Fibroblast of skin of scalp (primary cell): Measurements from ENCODE around the gene PRKCE.

Experiments used
- DNase-seq: peaks from one replicate; pipeline ENCODE4 v3.0.0-alpha.2; 2013

PRKCE gene

DNA sequence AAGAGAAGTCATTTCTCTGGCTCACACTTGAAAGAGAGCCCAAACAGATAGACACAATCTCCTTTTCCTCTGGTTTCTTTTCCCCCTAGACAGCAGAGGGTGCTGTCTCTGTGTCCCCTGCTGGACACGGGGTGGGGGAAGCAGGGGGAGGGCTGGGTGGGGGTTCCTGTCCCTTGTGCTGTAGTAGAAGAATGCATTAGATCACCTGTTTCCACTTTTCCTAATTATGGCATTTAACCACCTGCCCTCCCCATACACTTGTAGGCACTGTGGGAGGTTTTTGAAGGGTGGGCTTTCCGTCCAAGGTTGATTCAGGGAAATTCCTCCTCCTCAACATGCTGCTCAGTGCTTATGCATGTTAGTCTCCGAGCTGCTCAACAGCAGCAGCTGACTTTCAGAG, 439.5 kb downstream of the PRKCE start:
- peak; percentile 26 for DNase-seq

DNA sequence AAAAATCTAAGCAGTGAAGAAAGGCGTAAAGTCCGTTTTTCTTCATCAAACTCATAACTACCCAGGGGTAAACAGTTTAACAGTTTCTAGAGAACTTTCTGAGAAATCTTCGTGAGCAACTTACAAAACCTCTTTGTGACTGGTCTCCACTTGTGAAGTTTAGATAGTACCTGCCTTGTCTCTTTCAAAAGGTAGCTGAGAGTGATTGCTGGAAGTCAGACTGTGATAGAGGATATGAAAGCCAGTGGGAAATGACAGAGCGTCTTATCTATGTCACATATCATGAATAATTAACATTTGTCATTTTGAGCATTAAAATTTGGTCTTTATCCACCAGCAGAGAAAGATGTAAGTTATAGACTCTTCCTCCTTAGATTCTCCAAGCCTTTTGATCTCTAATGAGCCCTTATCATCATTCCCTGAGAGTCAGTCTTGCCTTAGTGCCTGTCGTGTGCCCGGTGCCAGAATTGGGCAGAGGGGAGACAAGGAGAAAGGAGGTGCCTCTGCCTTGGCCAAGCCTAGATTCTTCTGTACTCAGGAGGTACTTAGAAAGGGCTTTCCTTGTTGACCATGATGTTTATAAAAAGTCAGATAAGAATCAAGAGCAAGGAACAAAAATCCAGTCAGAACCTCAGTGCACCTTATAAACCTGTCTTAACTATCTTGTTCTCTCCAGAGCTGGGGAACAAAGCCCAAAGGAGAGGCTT, 440.6 kb downstream of the PRKCE start:
- DNase-seq: no peak

DNA sequence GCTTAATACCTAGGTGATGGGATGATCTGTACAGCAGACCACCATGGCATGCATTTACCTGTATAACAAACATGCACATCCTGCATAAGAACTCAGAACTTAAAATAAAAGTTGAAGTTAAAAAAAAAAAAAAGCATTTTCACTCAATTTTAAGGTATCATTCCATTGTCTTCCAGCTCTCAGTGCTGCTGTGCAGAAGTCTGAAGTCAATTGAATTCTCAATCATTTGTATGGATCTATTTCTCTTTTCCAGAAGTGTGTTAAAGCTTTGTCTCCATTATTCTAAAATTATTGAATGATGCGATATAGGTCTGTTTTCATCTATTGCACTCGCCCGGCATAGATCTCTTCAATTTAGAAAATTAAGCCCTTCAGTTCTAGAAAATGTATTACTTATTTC, 443.2 kb downstream of the PRKCE start:
- no peak for DNase-seq

DNA sequence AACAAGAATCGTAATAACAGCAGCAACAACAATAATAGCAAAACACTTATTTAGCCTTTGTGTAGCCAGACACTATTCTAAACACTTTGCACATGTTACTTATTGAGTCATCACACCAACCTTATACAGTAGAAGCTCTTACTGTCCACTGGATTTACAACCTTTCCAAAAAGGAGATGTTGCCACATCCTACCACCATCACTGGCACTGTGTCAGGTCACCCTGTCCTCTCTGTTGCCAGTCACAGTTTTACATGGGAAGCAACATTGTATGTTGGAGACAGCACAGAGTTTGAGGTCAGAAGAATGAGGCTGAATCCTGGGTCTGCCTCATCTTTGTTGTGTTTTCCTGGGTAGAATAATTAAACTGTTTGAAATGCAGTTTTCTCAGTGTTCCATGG, 444.4 kb downstream of the PRKCE start:
- DNase-seq: no peak

DNA sequence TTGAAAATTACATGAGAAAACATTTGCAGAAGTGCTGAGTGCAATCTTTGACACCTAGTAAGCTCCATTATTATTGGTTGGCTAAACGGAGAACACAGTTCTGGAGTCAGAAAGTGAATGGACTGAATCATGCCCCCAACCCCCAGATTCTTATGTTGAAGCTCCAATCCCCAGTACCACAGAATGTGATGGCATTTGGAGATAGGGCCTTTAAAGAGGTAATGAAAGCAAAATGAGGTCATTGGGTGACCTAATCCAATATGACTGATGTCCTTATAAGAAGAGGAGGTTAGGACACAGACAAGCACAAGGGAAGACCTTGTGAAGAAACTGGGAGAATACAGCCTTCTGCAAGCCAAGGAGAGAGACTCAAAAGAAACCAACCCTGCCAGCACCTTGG, 444.8 kb downstream of the PRKCE start:
- no peak for DNase-seq

DNA sequence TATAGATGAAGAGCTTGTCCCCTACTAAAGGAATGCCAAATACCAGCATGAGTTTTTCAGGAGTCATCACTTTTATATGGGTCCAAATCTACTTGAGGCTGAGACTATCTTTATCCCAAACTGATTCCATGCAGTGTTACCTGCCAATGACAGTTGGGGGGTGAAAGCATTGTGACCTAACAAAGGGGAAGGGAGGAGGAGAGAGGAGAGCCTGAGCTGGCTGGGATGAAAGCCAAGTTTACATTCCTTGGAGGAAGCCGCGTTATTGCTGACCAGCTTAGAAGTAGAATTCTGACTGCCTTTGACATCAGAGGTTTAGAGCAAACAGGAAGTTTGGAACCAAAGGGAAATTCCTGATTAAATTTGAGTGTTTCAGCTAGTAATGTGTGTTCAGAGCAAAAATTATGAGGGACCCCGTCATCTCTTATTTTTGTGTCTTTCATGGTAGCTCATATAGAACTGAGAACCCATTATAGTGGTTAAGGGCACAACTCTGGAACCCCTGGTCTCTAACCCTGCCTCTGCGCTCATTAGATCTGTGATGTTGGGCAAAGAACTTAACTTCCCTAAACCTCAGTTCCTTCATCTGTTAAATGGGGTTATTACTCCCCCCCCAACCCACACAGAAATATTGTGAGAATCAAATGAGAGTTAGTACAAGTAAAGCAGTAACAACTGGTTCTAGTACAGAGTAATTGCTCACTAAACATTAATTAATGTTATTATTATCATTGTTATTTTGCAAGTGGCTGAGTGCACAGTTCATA, 446.4 kb downstream of the PRKCE start:
- peak; percentile 96 for DNase-seq

DNA sequence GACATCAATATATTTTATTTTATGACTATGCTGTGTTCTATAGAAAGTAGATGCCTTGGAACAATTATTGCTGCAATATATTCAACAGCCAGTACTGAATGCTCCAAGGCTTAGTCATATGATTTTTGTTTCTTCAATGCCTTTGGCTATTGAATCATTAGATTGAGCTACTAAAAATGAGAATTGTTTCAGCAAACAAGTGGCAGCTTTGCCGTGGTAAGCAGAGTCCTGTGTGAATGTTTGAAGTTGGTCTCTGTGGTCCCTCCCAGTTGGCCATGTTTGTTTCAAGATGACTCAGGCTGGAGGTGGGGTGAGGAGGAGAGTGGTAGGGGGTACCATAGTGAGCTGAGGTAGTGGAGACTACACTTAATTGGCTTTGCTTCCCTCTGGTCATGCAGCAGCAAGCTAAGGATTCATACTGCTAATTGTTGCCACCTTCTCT, 447.2 kb downstream of the PRKCE start:
- DNase-seq: peak; percentile 88

DNA sequence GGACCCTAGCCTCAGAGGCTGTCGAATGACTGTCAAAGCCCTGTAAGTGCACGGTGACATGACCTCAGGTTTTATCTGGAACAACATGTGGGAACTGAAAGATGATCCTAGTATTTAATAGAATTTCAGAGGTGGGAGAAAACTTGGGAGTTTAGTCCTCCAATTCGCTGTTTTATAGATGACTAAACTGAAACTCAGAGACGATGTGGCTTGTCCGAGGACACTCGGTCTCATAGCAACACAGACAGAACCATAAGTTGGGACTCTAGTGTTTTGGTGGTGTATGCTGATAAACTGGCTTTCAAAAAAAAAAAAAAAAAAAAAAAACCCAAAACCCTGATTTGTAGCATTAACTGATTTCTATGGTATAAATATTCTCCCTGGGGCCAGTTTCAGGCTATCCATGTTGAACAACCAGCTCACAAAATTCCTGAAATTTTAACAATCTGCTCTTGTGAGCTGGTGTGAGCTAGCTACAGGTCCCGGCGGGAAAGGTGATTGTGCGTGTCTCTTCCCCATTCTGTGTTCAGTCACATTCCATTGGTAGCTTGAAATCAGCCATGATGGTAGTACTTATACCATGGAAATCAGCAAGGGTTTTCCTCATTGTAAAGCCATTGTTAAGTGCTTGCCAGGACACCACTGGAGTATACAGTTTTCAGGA, 450.2 kb downstream of the PRKCE start:
- DNase-seq: no peak

DNA sequence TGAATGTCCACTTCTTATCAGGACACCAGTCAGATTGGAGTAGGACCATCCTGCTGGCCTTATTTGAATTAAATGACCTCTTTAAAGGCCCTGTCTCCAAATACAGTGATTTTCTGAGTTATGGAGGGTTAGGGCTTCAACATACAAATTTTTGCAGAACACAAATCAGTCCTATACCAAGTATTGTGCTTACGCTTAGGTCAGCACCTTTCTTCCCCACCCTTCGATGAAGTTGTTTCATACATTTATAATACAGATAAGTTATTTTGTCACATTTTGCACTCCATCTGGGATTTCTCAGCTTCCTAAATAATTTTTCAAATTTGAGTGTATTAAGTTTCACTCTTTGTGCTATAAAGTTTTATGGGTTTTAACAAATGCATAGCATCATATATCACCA, 455.2 kb downstream of the PRKCE start:
- DNase-seq: no peak

DNA sequence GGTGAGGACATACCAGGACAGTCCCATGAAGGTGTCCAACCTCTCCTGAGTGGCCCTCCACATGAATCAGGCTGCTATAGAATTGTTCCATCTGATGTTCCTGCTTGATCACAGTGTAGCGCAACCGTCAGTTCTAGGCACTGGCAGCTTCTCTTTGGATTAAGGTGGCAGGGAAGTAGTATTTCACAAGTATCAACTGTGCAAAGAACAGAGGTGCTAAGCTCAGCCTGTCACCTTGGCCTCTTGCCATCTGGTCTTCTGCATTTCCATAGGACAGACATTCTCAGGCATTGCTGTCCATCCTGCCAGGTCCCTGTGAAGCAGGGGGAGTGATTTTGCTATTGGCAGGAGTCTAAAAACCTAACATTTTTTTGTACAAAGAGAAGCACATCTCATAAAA, 463.5 kb downstream of the PRKCE start:
- no peak for DNase-seq

DNA sequence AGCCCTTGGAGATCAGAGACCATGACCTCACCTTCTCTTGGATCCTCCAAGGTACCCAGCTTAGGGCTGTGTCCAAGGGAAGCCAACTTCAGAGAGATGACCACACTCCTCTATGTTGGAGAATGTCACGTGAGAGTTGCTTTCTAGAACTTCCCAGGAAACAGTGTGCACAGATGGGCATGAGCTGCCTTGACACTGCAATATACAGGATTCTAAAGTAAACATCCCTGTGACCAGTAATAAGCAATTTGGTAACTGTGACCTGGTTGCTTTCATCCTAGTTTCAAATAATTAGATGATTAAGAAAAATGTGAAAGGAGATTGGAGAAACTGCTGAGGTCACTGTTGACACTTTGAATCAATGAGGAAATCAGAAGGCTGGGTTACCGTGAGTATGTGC, 464.7 kb downstream of the PRKCE start:
- DNase-seq: no peak

DNA sequence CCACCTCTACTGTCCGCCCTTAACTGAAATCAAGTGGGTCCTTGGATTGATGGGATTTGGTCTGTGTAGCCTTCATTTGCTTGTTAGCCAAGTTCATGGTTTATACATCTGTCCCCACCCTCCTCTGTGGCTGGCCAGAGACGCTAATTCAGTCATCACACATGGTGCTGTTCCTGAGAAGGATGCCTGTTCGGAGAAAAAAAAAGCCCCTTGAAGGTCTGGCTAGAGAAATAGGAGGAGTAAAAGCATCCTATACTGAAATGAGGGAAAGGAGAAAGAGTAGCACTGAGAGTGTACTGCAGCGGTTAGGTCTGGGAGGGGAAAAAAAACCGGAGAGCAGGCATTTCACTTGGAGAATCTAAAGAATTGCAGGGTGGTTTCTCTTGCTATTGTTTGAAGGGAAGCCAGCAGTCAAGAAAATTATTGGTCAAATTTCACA, 465.1 kb downstream of the PRKCE start:
- peak; percentile 67 for DNase-seq

DNA sequence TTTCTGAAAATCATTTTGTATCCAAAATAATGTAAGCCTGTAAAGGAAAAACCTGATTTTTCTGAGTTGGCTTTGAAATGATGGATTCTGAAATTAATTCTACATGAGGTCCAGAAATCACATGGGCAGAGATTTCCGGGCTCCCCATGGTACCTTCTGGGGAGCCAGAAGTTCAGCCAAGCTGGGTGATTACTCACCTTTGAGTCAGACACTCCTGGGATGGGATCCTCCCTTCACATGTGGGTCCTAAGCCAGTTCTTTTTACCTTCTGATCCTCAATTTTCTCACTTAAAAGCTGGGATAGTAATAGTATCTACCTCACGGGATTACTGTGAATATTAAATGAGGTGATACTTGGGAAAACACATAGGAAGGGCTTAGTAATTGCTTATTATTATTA, 465.9 kb downstream of the PRKCE start:
- DNase-seq: peak; percentile 22

DNA sequence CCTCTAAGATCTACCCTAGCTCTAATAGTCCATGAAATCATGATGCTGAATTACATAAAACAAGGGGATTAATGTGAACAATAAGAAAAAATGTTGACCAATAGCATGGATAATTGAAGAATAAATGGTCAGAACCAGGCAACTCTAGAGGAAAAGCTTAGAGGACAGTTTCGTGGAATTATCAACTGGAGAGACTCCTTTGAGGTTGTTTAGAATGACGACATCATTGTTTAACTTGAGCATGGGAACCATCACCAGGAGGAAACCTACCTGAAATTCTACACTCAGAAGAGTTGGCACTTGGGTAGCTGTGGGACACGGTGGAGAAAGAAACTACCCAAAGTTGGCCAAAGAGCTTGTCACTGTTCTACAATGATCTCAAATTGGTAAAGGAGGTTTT, 466.5 kb downstream of the PRKCE start:
- DNase-seq: no peak

DNA sequence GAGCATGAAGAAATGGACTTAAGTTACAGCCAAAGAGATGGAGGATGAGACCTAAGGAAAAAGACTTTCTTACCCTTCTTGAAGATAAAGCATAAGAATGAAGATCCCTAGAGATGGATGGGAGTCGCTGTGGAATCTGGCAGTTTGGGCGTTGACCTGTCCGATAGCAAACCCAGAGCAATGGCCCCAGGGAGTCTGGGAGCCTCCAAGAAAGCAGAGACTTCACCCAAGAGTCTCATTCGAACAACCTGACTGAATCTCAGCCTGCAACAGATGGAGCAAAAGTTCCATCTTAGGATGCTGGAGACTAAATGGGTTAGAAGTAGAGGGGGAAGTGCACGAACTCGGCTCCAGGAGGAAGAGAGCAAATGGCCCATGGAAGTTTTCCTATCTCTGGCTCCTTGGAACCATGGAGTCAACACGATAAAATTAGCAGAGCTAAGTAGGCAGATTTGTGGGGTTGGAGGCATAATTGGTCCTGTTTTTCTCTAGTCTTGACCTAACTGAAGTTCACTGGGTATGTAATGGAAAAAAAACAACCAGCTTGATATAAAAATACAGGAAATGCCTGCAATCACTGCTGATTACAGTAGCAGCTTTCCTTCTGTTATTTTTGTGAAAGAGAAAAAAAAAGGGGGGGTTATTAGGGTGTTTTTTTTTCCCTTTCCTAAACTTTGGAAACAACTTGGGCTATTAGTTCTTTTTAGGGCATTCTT, 467.3 kb downstream of the PRKCE start:
- DNase-seq: no peak

DNA sequence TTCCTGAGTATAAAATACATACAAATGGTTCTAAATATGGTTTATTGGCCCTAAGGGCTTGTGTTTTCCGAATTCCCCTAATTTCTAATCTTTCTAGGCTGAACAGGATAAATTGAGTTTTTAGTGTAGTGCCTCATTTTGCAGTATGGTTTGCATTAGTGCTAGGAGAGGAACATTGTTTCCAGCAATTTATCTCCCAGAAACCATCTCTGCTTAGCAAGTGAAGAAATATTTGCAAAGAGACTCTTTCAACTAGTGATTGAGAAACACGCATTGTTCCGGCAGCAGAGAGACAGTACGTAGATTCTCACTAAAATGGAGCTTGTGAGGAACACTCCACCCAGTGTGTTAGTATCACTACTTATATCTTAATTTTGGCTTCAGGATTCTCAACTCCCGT, 468.0 kb downstream of the PRKCE start:
- peak; percentile 78 for DNase-seq

DNA sequence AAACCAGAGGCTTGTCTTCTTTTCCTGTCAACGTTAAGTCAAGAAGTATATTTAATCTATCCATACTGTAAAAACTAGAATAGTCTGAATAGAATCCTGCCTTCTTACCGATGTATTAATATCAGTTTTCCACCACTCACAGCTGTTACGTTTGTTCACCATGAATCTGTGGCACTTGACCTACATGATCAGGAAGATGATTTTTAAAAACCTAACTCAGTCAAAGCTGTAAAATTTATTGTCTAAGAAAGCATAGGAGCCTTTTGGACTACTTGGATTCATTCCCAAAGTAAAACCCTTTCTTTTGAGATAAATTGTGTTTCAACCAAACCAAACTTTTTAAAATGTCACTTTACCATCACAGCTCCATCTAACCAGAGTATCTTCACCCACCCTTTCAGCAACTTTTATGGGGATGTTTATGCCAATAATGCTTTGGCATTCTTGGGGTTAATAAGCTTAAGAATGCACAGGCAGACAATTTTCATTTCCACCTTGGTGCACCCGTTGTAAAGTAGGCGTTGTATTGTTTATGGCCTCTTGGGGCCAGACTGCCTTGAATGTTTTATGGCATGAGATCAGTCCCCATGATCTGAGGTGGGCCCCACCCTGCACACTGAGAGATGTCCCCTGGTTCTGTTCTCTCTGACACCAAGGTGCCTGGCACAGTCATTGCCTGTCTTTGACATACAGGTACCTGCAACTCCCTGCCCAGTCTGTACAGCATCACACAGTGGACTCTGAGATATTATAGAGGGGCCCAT, 469.5 kb downstream of the PRKCE start:
- DNase-seq: no peak

DNA sequence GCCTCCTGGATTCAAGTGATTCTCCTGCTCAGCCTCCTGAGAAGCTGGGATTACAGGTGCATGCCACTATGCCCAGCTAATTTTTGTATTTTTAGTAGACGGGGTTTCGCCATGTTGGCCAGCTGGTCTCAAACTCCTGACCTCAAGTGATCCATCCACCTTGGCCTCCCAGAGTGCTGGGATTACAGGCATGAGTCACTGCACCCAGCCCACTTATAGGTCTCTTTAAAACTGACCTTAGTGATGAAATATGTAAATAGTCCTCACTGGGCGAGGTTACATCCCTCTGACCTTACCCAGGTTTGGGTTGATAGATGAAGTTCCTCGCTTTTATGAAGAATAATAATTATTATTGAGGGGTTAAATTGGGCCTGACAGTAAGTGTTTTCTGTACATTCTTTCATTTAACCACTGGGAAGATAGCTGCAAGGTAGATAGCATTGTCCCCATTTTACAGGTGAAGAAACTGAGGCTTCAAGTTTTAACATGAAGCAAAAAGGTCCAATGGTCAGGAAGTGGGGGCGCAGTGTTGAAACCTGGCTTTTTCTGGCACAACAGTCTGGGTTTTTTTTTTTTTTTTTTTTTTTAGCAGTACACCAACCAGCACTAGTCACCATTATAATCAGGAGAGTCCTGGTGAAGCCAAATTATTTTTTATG, 471.0 kb downstream of the PRKCE start:
- DNase-seq: no peak

DNA sequence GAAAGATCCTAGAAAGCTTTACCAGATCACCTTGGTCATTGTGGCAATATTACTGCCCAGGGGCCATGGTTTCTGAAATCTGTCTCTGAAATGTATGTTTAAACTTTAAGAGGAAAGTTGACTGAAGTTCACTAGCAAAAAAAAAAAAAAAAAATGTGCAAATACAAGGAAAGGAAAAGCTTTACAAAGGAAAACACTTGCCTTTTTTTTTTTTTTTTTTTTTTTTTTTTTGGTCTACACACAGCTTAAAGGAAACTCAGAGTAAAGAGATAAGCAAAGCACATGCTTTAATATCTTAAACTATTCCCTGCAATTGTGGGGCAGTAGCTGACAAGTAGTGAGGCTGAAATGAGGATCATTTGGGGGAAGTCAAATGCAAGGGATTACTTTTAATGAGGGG, 471.5 kb downstream of the PRKCE start:
- no peak for DNase-seq

DNA sequence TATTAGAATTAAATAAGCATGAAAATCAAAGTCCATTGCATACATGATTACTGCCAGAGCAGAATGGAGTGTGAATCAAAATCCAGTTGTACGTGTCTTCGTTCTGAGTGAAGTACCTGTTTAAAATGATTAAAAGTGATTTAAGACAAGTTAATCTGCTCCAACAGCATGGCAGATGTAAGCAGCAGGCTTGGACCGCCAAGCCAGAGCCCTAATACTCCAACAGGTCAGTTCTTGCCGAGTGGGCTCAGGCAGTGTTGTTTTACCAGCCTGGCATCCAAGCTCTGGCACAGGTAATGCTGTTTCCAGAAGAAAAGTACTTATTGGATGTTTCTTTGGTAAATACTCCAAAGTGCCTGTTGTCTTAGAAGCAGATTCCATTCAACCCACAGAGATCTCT, 474.3 kb downstream of the PRKCE start:
- no peak for DNase-seq

DNA sequence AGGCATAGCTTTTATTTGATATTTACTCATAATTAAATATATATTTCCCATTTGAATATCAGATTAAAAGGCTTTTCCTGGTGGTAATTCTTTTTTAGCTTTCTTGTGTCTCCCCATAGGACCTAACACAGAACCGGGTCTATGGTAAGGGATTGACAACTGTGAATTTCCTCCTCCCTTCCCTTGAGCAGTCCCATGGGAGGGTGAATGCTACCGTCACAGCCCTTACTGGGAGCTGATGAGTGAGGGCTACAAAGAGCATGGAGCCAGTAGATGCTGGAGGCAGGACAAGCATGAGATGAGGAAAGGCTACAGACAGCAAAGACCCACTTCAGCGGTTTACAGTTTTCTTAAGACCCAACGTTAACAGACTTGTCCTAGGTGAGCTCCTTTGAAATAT, 475.1 kb downstream of the PRKCE start:
- DNase-seq: no peak

DNA sequence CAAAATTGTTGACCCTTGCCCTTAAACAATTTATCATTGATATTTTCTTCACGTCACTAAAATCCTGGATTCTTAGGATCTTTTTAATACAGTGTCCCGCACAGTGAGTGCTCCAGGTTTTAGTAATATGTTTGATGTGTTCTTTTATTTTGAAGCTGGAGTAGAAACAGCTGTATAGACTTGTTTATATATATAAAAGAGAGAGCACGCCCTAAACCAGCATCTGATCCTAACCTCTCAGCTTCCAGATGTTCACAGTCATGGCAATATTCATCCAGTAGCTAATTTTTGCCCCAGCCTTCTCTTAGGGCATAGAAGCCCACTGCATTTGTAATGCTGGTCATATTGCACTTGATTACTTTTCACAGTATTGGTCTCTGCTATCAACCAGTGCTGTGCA, 475.7 kb downstream of the PRKCE start:
- no peak for DNase-seq
